OCI-M2 (cell line): Measurements from ENCODE around the gene FTSJ3.

Experiments
- DNase-seq: peaks from one replicate; lab custom pipeline; 2025; ENCODE audit not compliant: unreplicated experiment; lab: John Stamatoyannopoulos, UW

FTSJ3 gene

DNA sequence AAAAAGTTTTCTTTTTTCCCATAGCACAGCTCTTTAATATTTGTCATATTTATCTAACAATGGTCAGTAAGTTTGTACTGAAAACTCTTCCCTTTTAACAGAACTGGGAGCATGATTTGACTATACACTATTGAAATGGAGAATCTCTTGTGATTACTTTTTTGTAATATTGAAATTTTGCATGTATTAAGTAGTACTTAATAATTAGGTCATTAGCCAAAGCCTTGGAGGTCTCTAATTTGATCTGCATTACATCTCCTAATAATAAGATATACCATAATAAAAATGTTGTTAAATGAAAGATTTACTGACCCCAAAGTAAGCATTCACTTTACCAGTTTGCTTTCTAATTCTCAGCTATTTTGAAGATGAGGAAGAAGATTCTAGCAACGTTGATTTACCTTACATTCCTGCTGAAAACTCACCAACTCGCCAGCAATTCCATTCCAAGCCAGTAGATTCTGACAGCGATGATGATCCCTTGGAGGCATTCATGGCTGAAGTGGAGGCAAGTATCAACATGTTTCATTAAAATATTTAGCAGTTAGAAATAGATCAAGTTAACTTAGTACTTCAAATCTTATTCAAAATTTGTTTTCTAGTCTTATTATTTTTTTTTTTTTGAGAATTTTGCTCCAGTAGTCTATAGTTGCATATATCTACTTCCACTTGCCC, 35.3 kb downstream of the FTSJ3 start:
- no peak for DNase-seq

DNA sequence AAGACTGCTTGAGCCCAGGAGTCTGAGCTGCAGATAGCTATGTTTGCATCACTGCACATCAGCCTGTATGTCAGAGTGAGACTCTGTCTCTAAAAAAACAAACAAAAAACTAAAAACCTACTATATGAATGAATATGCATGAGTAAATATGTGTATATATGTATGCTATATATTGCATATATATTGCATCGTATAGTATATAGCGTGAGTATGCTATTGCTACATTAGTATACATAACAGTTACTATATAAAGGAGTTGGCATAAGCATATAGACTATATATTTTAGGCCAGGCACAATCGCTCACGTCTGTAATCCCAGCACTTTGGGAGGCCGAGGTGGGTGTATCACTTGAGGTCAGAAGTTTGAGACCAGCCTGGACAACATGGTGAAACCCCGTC, 37.4 kb downstream of the FTSJ3 start:
- DNase-seq, result no peak

DNA sequence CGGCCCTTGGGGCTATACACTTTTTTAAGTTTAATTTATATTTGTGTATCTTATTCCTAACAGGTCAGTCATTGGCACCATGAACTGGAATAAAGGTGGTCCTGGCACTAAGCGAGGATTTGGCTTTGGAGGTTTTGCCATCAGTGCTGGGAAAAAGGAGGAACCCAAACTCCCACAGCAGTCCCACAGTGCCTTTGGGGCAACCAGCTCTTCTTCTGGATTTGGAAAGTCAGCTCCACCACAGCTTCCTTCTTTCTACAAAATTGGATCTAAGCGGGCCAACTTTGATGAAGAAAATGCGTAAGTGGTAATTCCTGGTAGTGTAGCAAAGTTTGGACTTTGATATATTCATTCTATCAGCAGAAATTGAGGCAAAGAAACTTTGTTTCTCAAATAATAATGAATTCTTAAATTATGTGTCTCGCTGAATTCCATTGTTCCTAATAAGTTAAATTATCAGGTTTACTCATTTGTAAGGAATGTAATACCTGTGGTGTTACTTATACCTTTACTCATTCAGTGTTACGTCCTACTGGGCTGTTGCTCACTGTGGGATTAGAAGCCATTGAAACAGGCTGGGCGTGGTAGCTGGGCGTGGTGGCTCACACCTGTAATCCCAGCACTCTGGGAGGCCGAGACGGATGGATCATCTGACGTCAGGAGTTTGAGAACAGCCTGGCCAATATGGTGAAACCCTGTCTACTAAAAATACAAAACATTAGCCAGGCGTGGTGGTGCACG, 40.3 kb downstream of the FTSJ3 start:
- DNase-seq, result no peak

DNA sequence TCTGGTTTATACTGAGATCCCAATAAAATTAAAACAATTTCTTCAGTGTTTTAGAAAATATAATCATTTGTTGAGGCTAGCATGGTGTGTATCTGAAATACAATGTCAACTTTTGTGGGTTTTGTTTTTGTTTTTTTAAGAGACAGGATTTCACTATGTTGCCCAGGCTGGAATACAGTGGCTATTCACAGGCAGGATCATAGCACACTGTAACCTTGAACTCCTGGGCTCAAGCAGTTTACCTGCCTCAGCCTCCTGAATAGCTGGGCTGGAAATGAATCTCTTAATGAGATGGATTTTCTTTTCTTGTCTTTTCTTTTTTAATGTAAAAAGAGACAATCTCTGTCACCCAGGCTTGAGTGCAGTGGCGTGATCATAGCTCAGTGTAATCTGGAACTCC, 41.3 kb downstream of the FTSJ3 start:
- DNase-seq, result no peak

DNA sequence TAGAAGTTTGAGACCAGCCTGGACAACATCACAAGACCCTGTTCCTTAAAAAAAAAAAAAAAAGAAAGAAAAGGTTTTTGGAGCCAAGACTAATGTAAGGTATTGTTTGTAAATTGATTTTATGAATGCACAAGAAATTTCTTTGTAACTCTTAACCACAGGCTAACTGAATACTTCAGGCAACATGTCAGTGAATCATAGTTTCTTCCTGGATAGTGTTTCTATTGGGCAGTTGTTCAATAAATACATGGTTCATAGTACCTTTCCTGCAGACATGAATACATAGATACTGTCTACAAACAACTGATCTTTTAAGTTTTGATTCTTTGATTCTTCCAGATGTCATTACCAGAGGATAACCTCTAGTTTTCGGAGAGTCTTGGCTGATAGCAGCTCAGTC, 41.9 kb downstream of the FTSJ3 start:
- no peak for DNase-seq

DNA sequence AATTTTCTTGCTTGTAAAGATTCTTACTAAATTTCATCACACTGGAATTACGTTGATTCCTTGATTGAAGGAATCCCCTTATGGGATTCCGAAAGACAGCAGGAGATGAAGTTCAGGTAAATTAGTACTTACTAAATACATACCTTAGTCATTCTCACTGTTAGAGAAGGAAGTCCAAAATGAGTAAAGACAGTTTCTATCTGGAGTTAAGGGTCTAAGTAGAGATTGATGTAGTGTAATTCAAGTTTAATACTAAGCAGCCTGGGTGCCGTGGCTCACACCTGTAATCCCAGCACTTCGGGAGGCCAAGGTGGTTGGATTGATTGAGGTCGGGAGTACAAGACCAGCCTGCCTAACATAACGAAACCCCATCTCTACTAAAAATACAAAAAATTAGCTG, 43.9 kb downstream of the FTSJ3 start:
- DNase-seq, result no peak

DNA sequence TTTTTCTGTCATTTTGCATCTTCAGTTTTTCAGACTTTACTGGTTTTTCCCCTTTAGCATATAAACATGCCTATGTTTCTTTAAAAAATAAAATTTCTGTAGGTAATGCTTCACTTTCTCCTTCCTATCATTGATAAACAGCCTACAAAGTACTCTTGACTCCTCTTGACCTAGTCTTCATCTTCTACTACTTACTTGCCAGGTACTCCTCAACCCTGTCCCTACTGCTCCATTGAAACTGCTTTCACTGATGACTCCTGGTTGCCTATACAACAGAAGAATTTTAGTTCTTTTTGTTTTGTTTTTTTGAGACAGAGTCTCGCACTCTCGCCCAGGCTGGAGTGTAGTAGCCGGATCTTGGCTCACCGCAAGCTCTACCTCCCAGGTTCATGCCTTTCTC, 46.5 kb downstream of the FTSJ3 start:
- no peak for DNase-seq

DNA sequence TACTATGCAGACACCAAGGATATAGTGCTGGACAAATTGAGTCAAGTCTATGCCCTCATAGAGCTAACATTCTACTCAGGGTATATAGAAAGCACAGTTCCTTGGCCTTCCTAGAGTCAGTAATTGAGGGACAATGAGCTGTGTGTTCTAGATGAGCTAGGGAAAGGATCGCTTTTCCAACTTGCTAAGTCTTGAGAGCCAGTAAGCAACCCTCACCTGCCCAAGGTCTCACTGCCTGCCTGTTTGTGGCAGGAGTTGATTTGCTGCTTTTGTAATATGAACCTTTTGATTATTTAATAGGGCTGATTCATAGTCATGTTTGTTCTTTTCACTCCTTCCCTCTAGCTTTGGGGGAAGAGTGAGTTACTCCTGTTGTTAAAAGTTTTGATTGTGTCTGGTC, 47.0 kb downstream of the FTSJ3 start:
- no peak for DNase-seq

DNA sequence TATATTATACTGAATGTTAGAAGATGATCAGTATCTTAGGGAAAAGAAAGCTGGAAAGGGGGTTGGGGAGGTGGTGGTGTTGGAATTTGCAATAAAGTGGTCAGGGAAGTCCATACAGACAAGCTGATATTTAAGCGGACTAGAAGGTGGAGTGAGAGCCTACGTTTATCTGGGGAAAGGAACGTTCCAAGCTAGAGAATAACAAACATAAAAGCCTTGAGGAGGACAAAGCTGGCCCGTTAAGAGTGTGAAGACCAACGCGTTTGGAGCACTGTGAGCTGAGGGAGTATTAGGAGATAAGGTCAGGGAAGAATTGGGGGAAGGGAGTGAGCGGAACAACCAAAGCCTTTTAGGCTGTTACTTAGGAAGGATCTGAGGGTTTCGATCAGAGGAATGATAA, 52.0 kb downstream of the FTSJ3 start:
- no peak for DNase-seq

DNA sequence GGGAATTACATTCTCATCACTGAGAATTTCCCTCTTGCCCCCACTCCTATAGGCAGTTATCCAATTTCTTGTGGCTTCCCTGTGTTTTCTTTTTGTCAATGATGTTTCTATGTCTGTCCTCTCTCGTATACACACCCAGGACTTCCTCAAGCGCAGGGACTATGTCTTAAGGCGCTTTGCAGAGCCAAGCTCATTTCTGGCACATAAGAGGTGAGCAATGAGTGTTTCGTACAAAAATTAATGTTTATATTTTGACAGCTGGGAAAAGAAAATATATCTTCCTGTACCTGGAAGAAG, 52.5 kb downstream of the FTSJ3 start:
- no peak for DNase-seq

DNA sequence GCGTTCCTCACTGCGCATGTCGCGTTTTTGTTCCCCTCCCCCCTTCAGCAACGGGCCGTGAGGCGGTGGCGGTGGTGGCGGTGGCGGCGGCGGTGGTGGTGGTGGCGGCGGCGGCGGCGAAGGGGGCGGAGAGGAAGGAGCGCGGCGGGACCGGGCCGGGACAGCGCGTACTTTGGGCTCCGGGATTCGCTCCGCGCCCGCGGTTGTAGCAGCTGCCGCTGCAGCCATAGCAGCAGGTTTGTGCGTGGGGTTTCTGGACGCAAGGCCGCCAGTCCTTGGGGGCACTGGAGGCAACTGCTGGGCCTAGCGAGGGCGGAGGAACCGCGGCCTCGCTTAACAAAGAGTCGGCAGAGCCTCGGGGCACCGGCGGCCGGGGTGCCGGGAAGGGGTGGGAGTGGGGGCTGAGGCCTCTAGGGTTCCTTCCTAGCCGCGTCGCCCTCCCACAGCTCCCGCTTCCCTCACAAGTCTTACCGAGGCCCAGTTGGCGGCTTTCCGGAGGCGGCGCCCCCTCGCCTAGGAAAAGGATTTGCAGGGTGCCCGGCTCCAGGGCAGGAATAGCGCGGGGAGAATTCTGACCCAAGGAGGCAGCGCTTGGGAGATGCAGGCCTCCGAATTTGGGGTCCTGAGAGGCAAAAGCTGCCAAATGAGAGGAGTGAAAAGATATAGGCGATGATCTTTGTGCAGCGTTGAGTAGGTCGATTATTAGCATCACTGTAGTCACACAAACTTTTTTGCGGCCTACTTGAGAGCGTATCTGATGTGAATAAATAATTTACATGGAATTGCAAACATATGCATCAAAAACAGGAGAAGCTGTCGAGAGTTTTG, 53.1 kb downstream of the FTSJ3 start, which contains the start of gene DDX42:
Gene DDX42 (plus strand): TSS at position 30 of the 828 bp plus-strand sequence. CDS start 12,880 bp downstream, outside the sequence.
- no peak for DNase-seq

DNA sequence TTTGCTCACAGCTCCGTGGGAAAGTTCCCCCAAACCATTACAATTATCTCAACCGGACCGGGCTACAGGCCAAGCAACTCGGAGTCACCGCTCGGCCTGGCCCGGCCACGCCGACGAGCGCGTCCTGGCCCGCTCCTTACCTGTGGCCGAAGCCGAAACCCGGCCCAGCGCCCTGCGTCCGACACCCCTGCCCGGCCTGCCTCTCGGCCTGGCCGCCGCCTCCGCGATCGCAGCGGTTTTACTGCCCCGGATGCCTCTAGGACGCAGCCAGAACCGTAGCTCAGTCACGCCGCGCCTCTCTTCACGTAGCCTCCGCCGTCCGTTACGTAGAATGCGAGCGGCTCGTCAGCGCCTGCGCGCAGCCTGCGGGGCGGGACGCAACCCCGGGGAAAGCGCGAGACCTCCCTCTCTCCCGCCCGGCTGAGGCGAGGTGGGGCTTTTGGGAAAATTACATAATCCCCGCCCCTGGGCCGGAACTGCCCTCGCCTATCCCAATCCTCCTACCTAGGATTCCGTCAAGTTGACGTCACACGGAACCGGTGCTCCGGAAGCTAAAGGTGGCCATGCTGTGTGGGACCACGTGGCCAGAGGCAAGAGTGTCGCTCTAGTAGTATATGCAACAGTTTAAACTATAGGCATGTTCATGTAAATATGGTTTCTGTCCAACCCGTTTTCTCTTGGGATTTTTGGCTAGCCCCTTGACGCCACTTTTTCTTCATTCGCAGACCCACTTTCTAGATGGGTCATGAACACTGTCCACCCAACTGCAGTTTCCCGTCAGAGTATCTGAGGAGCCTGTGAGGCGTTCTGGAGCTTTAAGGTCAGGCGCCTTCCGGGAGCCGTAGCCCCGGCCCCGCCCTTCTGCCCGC, 54.0 kb downstream of the FTSJ3 start, which contains the start of gene CCDC47:
Gene CCDC47 (minus strand): TSS at position 326 of the 869 bp plus-strand sequence. CDS start 7,422 bp downstream, outside the sequence.
- DNase-seq, result peak; percentile 79

DNA sequence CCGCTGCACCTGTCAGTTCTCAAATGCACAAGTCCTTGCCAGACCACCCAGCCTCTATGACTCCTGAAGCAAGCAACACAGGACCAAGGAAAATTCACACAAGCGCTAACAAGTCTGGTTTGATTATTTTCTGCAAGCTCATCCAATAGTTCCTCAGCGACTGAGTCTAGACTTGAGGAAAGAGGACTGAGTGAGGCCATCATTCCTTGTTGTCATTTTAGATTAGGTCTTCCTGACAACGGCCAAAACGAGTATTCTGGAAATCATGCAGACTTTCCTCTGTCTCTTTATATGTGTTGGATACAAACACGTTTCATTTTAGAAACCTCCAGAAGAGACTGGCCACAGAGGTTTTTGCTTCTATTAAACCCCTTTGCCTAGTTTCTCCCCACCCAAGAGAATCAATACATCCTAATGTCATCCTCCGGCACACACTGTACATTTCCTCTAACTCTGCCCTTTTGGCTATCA, 54.6 kb downstream of the FTSJ3 start:
- DNase-seq, result no peak
